ACC112 (cell line): ENCODE measurements around the gene ADGRD1.

Experiments used
- H2AFZ ChIP-seq: fragments of 200-600 bp; sonication (generic); one replicate; pipeline ENCODE4 v1.6.0; 2017; ENCODE audit warnings: antibody characterized with exemption, low read length; ENCODE audit not compliant: unreplicated experiment
- H3K27ac ChIP-seq: fragments of 200-600 bp; sonication (generic); 2 replicates; pipeline ENCODE4 v1.5.1; 2014; ENCODE audit warnings: low read depth, mild to moderate bottlenecking, antibody characterized with exemption, low read length, moderate library complexity
- H3K27me3 ChIP-seq: fragments of 200-600 bp; sonication (generic); 2 replicates; pipeline ENCODE4 v1.6.1; 2014; ENCODE audit warnings: mild to moderate bottlenecking, antibody characterized with exemption, low read length, moderate library complexity, mixed read lengths; ENCODE audit not compliant: insufficient read depth
- H3K36me3 ChIP-seq: fragments of 200-600 bp; sonication (generic); 2 replicates; pipeline ENCODE4 v1.6.1; 2016; ENCODE audit warnings: mild to moderate bottlenecking, antibody characterized with exemption, low read length, moderate library complexity, mixed read lengths; ENCODE audit not compliant: insufficient read depth
- H3K4me1 ChIP-seq: fragments of 200-600 bp; sonication (generic); one replicate; pipeline ENCODE4 v1.6.1; 2016; ENCODE audit warnings: low read length, mixed read lengths; ENCODE audit not compliant: insufficient read depth, unreplicated experiment, control insufficient read depth
- H3K4me3 ChIP-seq: fragments of 200-600 bp; sonication (generic); 2 replicates; pipeline ENCODE4 v1.5.1; 2014; ENCODE audit warnings: mild to moderate bottlenecking, low read depth, low read length
- H3K79me2 ChIP-seq: fragments of 200-600 bp; sonication (generic); one replicate; pipeline ENCODE4 v1.6.0; 2016; ENCODE audit warnings: low read length; ENCODE audit not compliant: control insufficient read depth, unreplicated experiment, insufficient read depth

ADGRD1 gene

GRCh38 chr12:131026754-131027153 lies 73.0 kb downstream of the ADGRD1 start:
- Histone ChIP-seq H2AFZ (no peak overlapping the region), H3K36me3 (no peaks in the 10 kb centered on the region), H3K79me2 (no peaks in the 10 kb centered on the region), H3K4me1 (no peaks in the 10 kb centered on the region), H3K27me3 (no peaks in the 10 kb centered on the region), H3K4me3 (no peak overlapping the region), H3K27ac (no peak overlapping the region)

GRCh38 chr12:131027264-131027663 lies 73.6 kb downstream of the ADGRD1 start:
- no peak overlapping the region for H2AFZ ChIP-seq
- H3K4me1 ChIP-seq, result no peaks in the 10 kb centered on the region
- H3K27me3 ChIP-seq, result no peaks in the 10 kb centered on the region
- H3K4me3 ChIP-seq, result no peak overlapping the region
- no peaks in the 10 kb centered on the region for H3K36me3 ChIP-seq
- no peaks in the 10 kb centered on the region for H3K79me2 ChIP-seq
- H3K27ac ChIP-seq, result no peak overlapping the region

GRCh38 chr12:131027876-131028586 lies 74.3 kb downstream of the ADGRD1 start:
- H3K4me1 ChIP-seq, result no peaks in the 10 kb centered on the region
- H3K79me2 ChIP-seq, result no peaks in the 10 kb centered on the region
- no peak overlapping the region for H2AFZ ChIP-seq
- no peaks in the 10 kb centered on the region for H3K27me3 ChIP-seq
- H3K4me3 ChIP-seq, result no peak overlapping the region
- H3K36me3 ChIP-seq, result no peaks in the 10 kb centered on the region
- no peak overlapping the region for H3K27ac ChIP-seq

DNA sequence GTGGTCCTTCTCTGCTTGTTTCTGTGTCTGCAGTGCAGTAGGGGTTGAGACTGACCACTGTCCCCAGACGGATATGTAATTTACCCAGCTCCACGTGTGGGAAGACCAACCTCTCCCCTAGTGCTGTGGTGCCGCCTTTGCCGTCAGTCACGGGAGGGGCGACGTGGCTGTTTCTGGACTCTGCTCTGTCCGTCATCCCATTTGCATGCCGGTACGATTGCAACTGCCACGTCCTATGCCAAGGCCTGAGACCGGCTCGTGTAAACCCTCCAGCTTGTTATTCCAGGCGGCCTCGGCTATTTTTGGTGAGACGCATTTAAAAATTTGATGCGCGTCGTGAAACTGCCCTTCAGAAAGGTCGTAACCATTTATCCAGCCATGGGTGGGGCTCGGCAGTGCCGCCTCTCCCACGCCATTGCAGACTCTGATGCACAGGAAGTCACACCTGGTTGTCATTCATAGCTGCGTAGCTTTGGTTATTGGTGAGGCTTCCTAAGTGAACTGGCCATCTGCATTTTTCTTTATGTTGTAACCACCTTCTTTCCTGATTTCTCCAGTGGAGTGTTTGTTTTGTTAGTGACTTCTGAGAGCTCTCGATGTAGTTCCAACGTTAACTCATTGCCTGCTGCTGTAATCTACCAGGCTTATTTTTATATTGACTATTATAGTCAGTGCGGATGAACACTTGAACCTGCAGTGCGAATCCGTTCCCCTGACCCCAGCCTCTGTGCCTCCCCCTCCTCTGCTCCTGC lies 75.1 kb downstream of the ADGRD1 start:
- Histone ChIP-seq H3K4me1 (no peaks in the 10 kb centered on the region), H3K27ac (no peak overlapping the region), H3K79me2 (no peaks in the 10 kb centered on the region), H2AFZ (no peak overlapping the region), H3K36me3 (no peaks in the 10 kb centered on the region), H3K27me3 (no peaks in the 10 kb centered on the region), H3K4me3 (no peak overlapping the region)

DNA sequence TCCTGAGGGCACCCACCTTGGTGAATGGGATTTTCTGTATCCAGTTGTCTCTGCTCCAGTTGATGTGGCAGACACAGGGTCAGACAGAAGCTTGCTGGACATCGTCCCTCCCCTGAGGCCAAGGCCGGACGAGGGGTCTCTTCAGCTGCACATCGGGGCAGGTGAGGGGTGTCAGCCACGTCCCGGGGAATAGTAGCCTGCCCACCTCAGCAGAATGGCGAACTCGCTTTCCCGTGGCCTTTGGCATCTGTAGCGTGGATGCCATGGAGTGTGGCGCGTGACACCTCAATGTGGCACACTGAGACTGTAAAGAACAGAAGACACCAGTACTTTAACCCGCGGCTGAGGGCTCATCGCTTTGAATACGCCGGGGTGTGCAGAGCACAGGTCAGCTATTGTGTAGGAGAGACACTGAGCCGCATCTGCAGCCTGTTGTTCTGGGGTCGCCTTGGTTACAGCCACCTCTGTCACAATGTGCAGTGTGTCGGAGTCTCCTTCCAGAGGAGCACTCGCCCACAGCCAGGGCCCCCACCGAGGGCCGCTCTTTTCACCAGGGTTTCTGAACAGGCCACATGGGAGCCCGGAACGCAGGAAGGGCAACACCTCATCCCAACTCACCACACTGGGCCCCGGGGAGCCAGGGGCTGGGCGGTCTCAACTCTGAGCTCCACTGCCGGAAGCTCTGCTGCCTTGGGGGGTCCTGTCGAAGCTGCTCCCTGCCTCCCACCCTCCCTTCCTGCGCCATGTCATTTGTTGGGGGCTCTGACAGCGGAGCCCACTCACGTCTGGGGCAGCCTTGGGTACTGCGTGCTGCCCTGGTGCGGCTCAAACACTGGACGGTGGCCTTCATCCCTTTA lies 77.0 kb downstream of the ADGRD1 start:
- H3K27ac ChIP-seq, result no peak overlapping the region
- H3K27me3 ChIP-seq, result no peaks in the 10 kb centered on the region
- H3K36me3 ChIP-seq, result no peaks in the 10 kb centered on the region
- H2AFZ ChIP-seq, result no peak overlapping the region
- no peak overlapping the region for H3K4me3 ChIP-seq
- H3K4me1 ChIP-seq, result no peaks in the 10 kb centered on the region
- H3K79me2 ChIP-seq, result no peaks in the 10 kb centered on the region

GRCh38 chr12:131032082-131032750 lies 78.5 kb downstream of the ADGRD1 start:
- no peak overlapping the region for H2AFZ ChIP-seq
- no peaks in the 10 kb centered on the region for H3K36me3 ChIP-seq
- no peaks in the 10 kb centered on the region for H3K27me3 ChIP-seq
- H3K4me3 ChIP-seq, result no peak overlapping the region
- no peak overlapping the region for H3K27ac ChIP-seq
- no peaks in the 10 kb centered on the region for H3K79me2 ChIP-seq
- H3K4me1 ChIP-seq, result no peaks in the 10 kb centered on the region

GRCh38 chr12:131033486-131033885 lies 79.8 kb downstream of the ADGRD1 start:
- no peaks in the 10 kb centered on the region for H3K36me3 ChIP-seq
- no peak overlapping the region for H3K4me3 ChIP-seq
- no peaks in the 10 kb centered on the region for H3K79me2 ChIP-seq
- no peak overlapping the region for H3K27ac ChIP-seq
- H3K4me1 ChIP-seq, result no peaks in the 10 kb centered on the region
- H2AFZ ChIP-seq, result no peak overlapping the region
- H3K27me3 ChIP-seq, result no peaks in the 10 kb centered on the region

DNA sequence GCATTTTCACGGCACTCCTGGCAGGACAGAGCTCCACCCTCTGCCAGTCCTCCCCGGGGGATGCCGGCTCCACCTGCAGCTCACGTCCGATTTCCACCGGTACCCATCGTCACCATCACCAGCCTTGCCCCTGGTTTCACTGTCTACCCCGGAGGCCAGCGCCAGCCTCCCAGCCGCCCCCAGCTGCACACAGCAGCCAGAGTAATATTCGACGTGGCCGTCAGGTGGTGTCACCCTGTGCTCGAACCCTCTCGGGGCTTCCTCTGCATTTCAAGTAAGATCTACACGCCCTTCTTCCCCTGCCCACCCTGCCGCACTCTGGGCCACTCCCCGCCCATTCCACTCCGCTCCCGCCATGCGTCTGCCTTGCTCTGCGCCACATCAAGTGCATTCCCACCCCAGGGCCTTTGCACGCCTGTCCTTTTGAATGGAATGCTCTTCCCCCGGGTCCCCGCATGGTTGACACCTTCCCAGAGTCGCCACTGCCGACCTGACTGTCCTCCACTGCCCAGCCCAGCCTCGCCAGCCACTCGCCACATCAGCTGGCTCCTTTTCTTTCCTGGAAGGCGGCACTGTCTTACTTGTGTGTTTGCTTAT lies 80.3 kb downstream of the ADGRD1 start:
- Histone ChIP-seq H3K27me3 (no peaks in the 10 kb centered on the region), H3K4me3 (no peak overlapping the region), H3K27ac (no peak overlapping the region), H2AFZ (no peak overlapping the region), H3K79me2 (no peaks in the 10 kb centered on the region), H3K36me3 (no peaks in the 10 kb centered on the region), H3K4me1 (no peaks in the 10 kb centered on the region)

DNA sequence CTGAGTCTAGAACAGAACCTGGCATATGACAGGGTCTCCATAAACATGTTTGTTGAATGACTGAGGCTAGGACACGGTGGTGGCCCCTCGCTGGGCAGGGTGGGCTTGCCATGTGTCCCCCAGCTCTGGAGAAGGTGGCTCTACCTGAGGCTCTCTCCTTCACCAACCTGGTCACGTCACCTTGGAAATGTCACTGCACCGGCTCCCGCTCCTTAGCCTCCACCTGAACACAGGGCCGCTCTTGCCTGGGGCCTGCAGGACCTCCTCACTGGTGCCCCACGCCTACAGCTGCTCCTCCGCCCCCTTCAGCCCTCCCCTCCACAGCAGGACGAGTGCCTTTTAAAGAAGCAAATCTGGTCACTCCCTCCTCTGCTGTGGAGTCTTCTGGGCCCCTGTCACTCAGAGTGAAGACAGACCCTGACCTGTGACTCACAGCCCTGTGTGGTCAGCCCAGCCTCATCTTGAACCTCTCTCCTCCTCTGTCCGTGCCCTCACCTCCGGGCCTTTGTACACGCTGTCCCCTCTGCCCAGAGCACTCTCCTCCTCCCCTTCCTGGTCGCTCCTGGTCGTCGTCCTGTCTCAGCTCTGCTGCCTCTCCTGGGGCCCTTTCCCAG lies 81.0 kb downstream of the ADGRD1 start:
- no peak overlapping the region for H2AFZ ChIP-seq
- no peaks in the 10 kb centered on the region for H3K36me3 ChIP-seq
- no peak overlapping the region for H3K27ac ChIP-seq
- H3K79me2 ChIP-seq, result no peaks in the 10 kb centered on the region
- H3K27me3 ChIP-seq, result no peaks in the 10 kb centered on the region
- H3K4me1 ChIP-seq, result no peaks in the 10 kb centered on the region
- H3K4me3 ChIP-seq, result no peak overlapping the region

- H3K4me1 ChIP-seq, result no peaks in the 10 kb centered on the region
- no peaks in the 10 kb centered on the region for H3K79me2 ChIP-seq
- H3K36me3 ChIP-seq, result no peaks in the 10 kb centered on the region
- no peak overlapping the region for H3K4me3 ChIP-seq
- no peak overlapping the region for H3K27ac ChIP-seq
- no peak overlapping the region for H2AFZ ChIP-seq
- no peaks in the 10 kb centered on the region for H3K27me3 ChIP-seq
These were observed 81.6 kb downstream of the ADGRD1 start for GRCh38 chr12:131035245-131035681.
